ENCODE data around the gene TBX21.
A peak's percentile ranks its signal among the peaks of the same experiment; 100 is the strongest.

Gene TBX21

GRCh38 chr17:47733047-47733673 lies at the start of gene TBX21:
TSS of gene TBX21 (plus strand) at chr17:47733236. CDS start at chr17:47733455, 219 bp downstream.
- DNase-seq (ENCODE audit: low read depth, low spot score): peak; percentile 55

- no peak for DNase-seq (ENCODE audit: low read depth, low spot score)
These were observed 49.0 kb upstream of the TBX21 start for GRCh38 chr17:47684025-47684424.

- DNase-seq (ENCODE audit: low read depth, low spot score): no peak
These were observed 48.4 kb upstream of the TBX21 start for GRCh38 chr17:47684535-47685193.

GRCh38 chr17:47685556-47686275 lies 47.3 kb upstream of the TBX21 start:
- DNase-seq (ENCODE audit: low read depth, low spot score): no peak

- DNase-seq (ENCODE audit: low read depth, low spot score): no peak
These were observed 46.8 kb upstream of the TBX21 start for GRCh38 chr17:47686276-47686635.

- no peak for DNase-seq (ENCODE audit: low read depth, low spot score)
These were observed 46.2 kb upstream of the TBX21 start for GRCh38 chr17:47686664-47687327.

GRCh38 chr17:47687328-47687690 lies 45.7 kb upstream of the TBX21 start:
- no peak for DNase-seq (ENCODE audit: low read depth, low spot score)

GRCh38 chr17:47687748-47688147 lies 45.3 kb upstream of the TBX21 start:
- DNase-seq (ENCODE audit: low read depth, low spot score): peak; percentile 69

- no peak for DNase-seq (ENCODE audit: low read depth, low spot score)
These were observed 42.9 kb upstream of the TBX21 start for GRCh38 chr17:47690121-47690520.

- no peak for DNase-seq (ENCODE audit: low read depth, low spot score)
These were observed 40.7 kb upstream of the TBX21 start for GRCh38 chr17:47692137-47692894.

- peak; percentile 26 for DNase-seq (ENCODE audit: low read depth, low spot score)
These were observed 39.9 kb upstream of the TBX21 start for GRCh38 chr17:47692895-47693730.

GRCh38 chr17:47693731-47694580 lies 39.1 kb upstream of the TBX21 start, which contains the start of gene TBKBP1:
TSS of gene TBKBP1 (plus strand) at chr17:47694161. CDS start at chr17:47696113, 1,952 bp downstream.
- DNase-seq (ENCODE audit: low read depth, low spot score): peak; percentile 84

- DNase-seq (ENCODE audit: low read depth, low spot score): no peak
These were observed 38.2 kb upstream of the TBX21 start for GRCh38 chr17:47694581-47695428.

GRCh38 chr17:47695429-47696376 lies 37.3 kb upstream of the TBX21 start:
- DNase-seq (ENCODE audit: low read depth, low spot score): peak; percentile 43

- DNase-seq (ENCODE audit: low read depth, low spot score): no peak
These were observed 36.1 kb upstream of the TBX21 start for GRCh38 chr17:47696717-47697642.

GRCh38 chr17:47697906-47698711 lies 34.9 kb upstream of the TBX21 start:
- DNase-seq (ENCODE audit: low read depth, low spot score): no peak

Data from ELF-1 (cell line).